Fibroblast of lung (primary cell): ENCODE results near the gene ITPRID1. TPM values are rescaled to one million over a fixed set of nuclear protein-coding genes. Genes with fewer than 3 reads are reported as not detected.

Experiments
- DNase-seq, 2 donors: peaks; one replicate each; pipeline versions ENCODE4 v3.0.0 to v3.0.0-alpha.2; 2010; ENCODE audit warnings: low read depth in 2 of 2
- H2AFZ ChIP-seq: 2 replicates; pipeline ENCODE4 v1.5.1; 2012; ENCODE audit warnings: low read length, control low read depth, inconsistent platforms
- H3K27ac ChIP-seq: 2 replicates; pipeline ENCODE4 v1.5.1; 2011; ENCODE audit warnings: low read length, control low read depth; ENCODE audit not compliant: insufficient read depth
- H3K27me3 ChIP-seq: 2 replicates; pipeline ENCODE4 v1.5.1; 2011; ENCODE audit warnings: mild to moderate bottlenecking, low read length; ENCODE audit not compliant: control insufficient read depth, insufficient read depth
- H3K36me3 ChIP-seq: 2 replicates; pipeline ENCODE4 v1.5.1; 2011; ENCODE audit warnings: low read length; ENCODE audit not compliant: control insufficient read depth, insufficient read depth
- H3K4me1 ChIP-seq: 2 replicates; pipeline ENCODE4 v1.5.1; 2011; ENCODE audit warnings: low read length; ENCODE audit not compliant: control insufficient read depth, insufficient read depth; ENCODE audit errors: extremely low read depth
- H3K4me2 ChIP-seq: 2 replicates; pipeline ENCODE4 v1.5.1; 2011; ENCODE audit warnings: low read length, control low read depth; ENCODE audit not compliant: insufficient read depth; ENCODE audit errors: extremely low read depth
- H3K4me3 ChIP-seq, 4 experiments: fragments of 200-600 bp in 1 of 4; sonication (generic) in 1 of 4; replicated peaks in 1 of 4; 2 replicates each; pipeline ENCODE4 v1.5.1; 2011 to 2016; ENCODE audit warnings: low read length in 4 of 4, low read depth in 3 of 4, mild to moderate bottlenecking in 3 of 4, control low read depth in 2 of 4, inconsistent platforms in 1 of 4, mixed read lengths in 1 of 4; ENCODE audit not compliant: insufficient read depth in 1 of 4; ENCODE audit errors: control extremely low read depth in 1 of 4
- H3K79me2 ChIP-seq: 2 replicates; pipeline ENCODE4 v1.5.1; 2012; ENCODE audit warnings: mild to moderate bottlenecking, low read length, inconsistent platforms; ENCODE audit not compliant: control insufficient read depth, insufficient read depth
- H3K9ac ChIP-seq: 2 replicates; pipeline ENCODE4 v1.5.1; 2011; ENCODE audit warnings: mild to moderate bottlenecking, low read length, control low read depth; ENCODE audit not compliant: insufficient read depth
- H3K9me3 ChIP-seq: 2 replicates; pipeline ENCODE4 v1.5.1; 2012; ENCODE audit warnings: low read depth, low read length; ENCODE audit not compliant: control insufficient read depth, insufficient read depth
- H4K20me1 ChIP-seq: 2 replicates; pipeline ENCODE4 v1.5.1; 2011; ENCODE audit warnings: low read length; ENCODE audit not compliant: control insufficient read depth, insufficient read depth; ENCODE audit errors: extremely low read depth
- CTCF ChIP-seq, 2 donors: IDR thresholded peaks in 1 of 2; conservative IDR thresholded peaks in 1 of 2; 1 replicate in 1 of 2; 2 replicates in 1 of 2; pipeline ENCODE4 v1.5.1; 2011 to 2012; ENCODE audit warnings: low read length in 2 of 2, control low read depth in 1 of 2, inconsistent platforms in 1 of 2, low read depth in 1 of 2, mild to moderate bottlenecking in 1 of 2
- EZH2 ChIP-seq: IDR thresholded peaks from 2 replicates; pipeline ENCODE4 v1.5.1; 2012; ENCODE audit warnings: low read length, control low read depth, mild to moderate bottlenecking; ENCODE audit errors: missing control alignments
- polyA plus RNA-seq, 2 donors: library from polyadenylated mRNA; depleted of rRNA in 1 of 2; stranded (reverse) in 1 of 2; unstranded in 1 of 2; fragments of >200 nt; gene quantifications; 2 replicates each; pipeline ENCODE4 v1.2.1, GENCODE V29; 2011 to 2012; ENCODE audit warnings: missing spikeins in 1 of 2
- total RNA-seq: library from RNA; depleted of rRNA; stranded (reverse); fragments of >200 nt; gene quantifications from 2 replicates; pipeline ENCODE4 v1.2.1, GENCODE V29; 2014

Gene ITPRID1
- total and polyA plus RNA-seq, 2 donors (not counting 1 experiment from before 2014, with no cell fraction given), result not detected

DNA sequence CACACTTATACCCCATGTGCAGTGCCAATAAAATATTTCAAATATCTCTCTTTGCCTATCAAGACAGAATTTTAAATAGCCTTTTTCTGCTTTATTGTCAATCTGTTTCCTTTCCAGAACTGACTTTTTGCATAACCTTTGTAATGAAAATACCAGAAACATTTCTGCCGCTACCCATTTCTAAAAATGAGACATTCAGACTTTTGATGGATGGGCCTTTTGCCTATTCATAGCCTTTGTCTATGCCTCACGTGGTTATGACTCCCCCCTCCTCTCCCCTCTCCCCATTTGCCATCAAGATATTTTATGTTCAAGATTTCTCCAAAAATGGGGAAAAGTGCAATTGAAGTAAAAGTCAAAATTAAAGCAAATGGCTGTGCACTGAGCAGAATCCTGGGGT, 179.0 kb downstream of the ITPRID1 start:
- no peaks in the 10 kb centered on the region for H3K27me3 ChIP-seq
- no peaks in the 10 kb centered on the region for H3K9me3 ChIP-seq
- no peaks in the 10 kb centered on the region for H3K36me3 ChIP-seq
- TF ChIP-seq EZH2, result no peak
- TF ChIP-seq CTCF (conservative IDR thresholded peaks at IDR 0.05 in 1 of 2, IDR thresholded peaks at IDR 0.05 in 1 of 2; ENCODE audit: low read depth in 1 of 2, low read length in 2 of 2), result no peak
- H4K20me1 ChIP-seq, result no peaks in the 10 kb centered on the region
- no peak overlapping the region for H3K4me2 ChIP-seq
- H2AFZ ChIP-seq, result no peak overlapping the region
- no peak overlapping the region for H3K9ac ChIP-seq
- no peak overlapping the region for H3K4me3 ChIP-seq
- H3K27ac ChIP-seq, result no peak overlapping the region
- DNase-seq, result no peak
- no peaks in the 10 kb centered on the region for H3K4me1 ChIP-seq
- no peaks in the 10 kb centered on the region for H3K79me2 ChIP-seq

DNA sequence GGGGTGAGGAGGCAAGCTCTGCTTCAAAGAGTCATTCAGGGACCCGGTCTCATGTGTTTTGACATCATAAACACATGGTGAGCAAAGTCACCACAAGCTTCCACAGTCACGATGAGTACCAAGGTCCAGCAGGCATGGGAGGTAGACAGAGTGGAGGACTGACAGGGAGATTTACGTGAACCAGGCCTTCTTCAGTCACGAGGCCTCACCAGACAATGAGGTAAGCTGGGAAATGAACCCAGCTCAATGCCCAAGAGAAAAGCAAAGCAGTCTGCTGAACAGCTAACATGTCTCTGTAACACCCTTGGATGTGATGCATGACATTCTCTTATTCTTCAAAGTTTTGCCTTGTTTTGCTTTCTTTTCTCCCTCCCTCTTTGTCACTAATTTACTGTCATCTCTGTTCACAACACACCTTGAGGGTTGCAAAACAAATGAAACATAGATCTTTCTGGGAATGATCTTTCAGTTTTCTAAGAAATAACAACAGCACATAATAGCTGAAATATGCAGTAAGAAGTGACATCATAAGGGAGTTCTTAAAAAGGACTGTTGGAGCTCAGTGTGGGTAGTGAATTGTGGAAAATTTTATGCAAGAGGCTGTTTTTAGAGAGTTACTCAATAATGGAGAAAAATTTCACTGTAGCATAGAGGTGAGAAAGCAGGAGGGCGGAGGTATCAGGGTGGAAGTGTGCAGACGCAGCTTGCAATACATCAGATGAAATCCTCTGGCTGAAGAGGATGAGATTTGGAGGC, 182.1 kb downstream of the ITPRID1 start:
- Histone ChIP-seq H3K9ac (no peak overlapping the region), H3K9me3 (no peaks in the 10 kb centered on the region), H3K27me3 (no peaks in the 10 kb centered on the region), H3K79me2 (no peaks in the 10 kb centered on the region), H4K20me1 (no peaks in the 10 kb centered on the region), H2AFZ (no peak overlapping the region), H3K27ac (no peak overlapping the region), H3K36me3 (no peaks in the 10 kb centered on the region), H3K4me2 (no peak overlapping the region), H3K4me3 (no peak overlapping the region), H3K4me1 (no peaks in the 10 kb centered on the region)
- no peak for TF ChIP-seq EZH2
- TF ChIP-seq CTCF (conservative IDR thresholded peaks at IDR 0.05 in 1 of 2, IDR thresholded peaks at IDR 0.05 in 1 of 2; ENCODE audit: low read depth in 1 of 2, low read length in 2 of 2), result no peak
- no peak for DNase-seq

DNA sequence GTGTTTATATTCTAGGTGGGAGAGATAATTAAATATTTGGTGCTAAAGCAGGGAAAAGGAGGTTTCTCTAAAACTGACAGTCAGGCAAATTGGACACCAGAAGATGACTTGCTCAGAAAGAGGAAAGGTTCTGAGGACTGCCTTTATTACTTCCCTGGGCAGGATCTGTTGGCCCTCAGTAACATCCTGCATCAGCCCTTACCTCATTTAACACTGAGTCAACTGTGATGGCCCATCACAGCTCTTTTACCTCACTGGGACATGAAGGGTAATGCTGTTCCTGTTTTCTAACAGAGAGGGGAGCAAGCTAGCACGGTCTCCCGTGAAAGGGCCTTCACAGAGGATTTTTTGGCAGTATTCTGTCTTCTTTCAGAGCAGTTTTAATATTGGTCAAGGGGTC, 185.2 kb downstream of the ITPRID1 start:
- Histone ChIP-seq H3K27ac (no peak overlapping the region), H3K9ac (no peak overlapping the region), H2AFZ (no peak overlapping the region), H3K9me3 (no peaks in the 10 kb centered on the region), H3K4me2 (no peak overlapping the region), H3K36me3 (no peaks in the 10 kb centered on the region), H4K20me1 (no peaks in the 10 kb centered on the region), H3K79me2 (no peaks in the 10 kb centered on the region), H3K4me1 (no peaks in the 10 kb centered on the region), H3K4me3 (no peak overlapping the region), H3K27me3 (no peaks in the 10 kb centered on the region)
- DNase-seq, result no peak
- TF ChIP-seq EZH2, result no peak
- TF ChIP-seq CTCF (conservative IDR thresholded peaks at IDR 0.05 in 1 of 2, IDR thresholded peaks at IDR 0.05 in 1 of 2; ENCODE audit: low read depth in 1 of 2, low read length in 2 of 2), result no peak
